SK-N-SH (cell line): ENCODE data around the gene SCRG1.

Source experiments
- EZH2phosphoT487 ChIP-seq: fragments of 200-600 bp; sonication (generic); IDR thresholded peaks from 2 replicates; pipeline ENCODE4 v1.6.1; 2017; ENCODE audit warnings: low read depth, mixed run types, mild to moderate bottlenecking, antibody characterized with exemption, moderate library complexity, borderline replicate concordance
- GABPA ChIP-seq: IDR thresholded peaks from 2 replicates; pipeline ENCODE4 v1.4.0; 2012; ENCODE audit warnings: low read depth, mild to moderate bottlenecking
- JUND ChIP-seq: IDR thresholded peaks from 2 replicates; pipeline ENCODE4 v1.4.0; 2012
- RCOR1 ChIP-seq: fragments of 150-350 bp; IDR thresholded peaks from 2 replicates; pipeline ENCODE4 v1.6.1; 2017; ENCODE audit warnings: antibody characterized with exemption, low read length
- REST ChIP-seq: IDR thresholded peaks from 2 replicates; pipeline ENCODE4 v1.6.1; 2012; ENCODE audit warnings: mild to moderate bottlenecking, low read depth, low read length, moderate library complexity
- SMC3 ChIP-seq: IDR thresholded peaks from 2 replicates; pipeline ENCODE4 v1.6.1; 2012; ENCODE audit warnings: low read depth, low read length, improper control_type of control experiment
- USF2 ChIP-seq: fragments of 150-350 bp; IDR thresholded peaks from 2 replicates; pipeline ENCODE4 v1.6.1; 2017; ENCODE audit warnings: antibody characterized with exemption, low read length, low read depth, borderline replicate concordance
- YY1 ChIP-seq: IDR thresholded peaks from 2 replicates; pipeline ENCODE4 v1.4.0; 2012; ENCODE audit warnings: low read depth, mild to moderate bottlenecking

GRCh38 chr4:173398779-173399415, at the start of gene SCRG1:
- no peak for TF ChIP-seq JUND
- TF ChIP-seq SMC3 = no peak
- TF ChIP-seq YY1 = no peak
- no peak for TF ChIP-seq USF2
- no peak for TF ChIP-seq GABPA
- TF ChIP-seq RCOR1 = no peak
- no peak for TF ChIP-seq EZH2phosphoT487
- TF ChIP-seq REST = no peak
